ENCODE results near the gene NHSL2. TPM values are rescaled to one million over a fixed set of nuclear protein-coding genes. Genes with fewer than 3 reads are reported as not detected.

Gene NHSL2
- total RNA-seq, 1 experiment from 2014 or later = not detected

DNA sequence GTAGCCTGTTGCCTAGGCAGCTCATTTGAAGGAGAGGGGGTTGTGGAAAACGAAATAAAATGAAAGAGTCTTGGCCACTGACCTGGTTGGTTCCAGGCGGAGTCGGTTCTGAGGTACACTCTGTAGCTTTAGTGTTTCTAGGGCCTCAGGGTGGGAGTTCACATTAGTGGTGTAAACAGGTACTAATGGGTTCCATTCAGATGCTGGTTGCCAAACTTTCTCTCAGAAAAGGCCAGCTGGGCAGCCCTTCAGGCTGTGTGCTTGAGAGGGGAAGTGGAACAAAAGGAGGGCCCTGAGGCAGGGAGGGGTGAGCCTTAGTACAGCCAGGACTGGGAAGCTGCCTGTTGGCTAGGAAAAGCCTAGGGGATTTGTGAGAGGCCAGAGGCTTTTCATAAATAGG, 24.8 kb downstream of the NHSL2 start:
- no peaks in the 10 kb centered on the region for H3K36me3 ChIP-seq (ENCODE audit: low read depth)
- DNase-seq = no peak
- no peaks in the 10 kb centered on the region for H4K20me1 ChIP-seq (ENCODE audit: insufficient read depth)
- no peaks in the 10 kb centered on the region for H3K9me3 ChIP-seq (ENCODE audit: insufficient read depth, low read depth)
- no peaks in the 10 kb centered on the region for H3K9me2 ChIP-seq (ENCODE audit: insufficient read depth)
- H2AFZ ChIP-seq = no peak overlapping the region
- no peaks in the 10 kb centered on the region for H3K4me1 ChIP-seq (replicated peaks; ENCODE audit: insufficient read depth)
- intact Hi-C loops (cut with micrococcal nuclease; ENCODE audit: unreplicated experiment) = no loop called here
- H3F3A ChIP-seq (ENCODE audit: insufficient read depth, low read depth) = no peaks in the 10 kb centered on the region
- no peaks in the 10 kb centered on the region for H3K79me2 ChIP-seq (ENCODE audit: low read depth)
- no peak overlapping the region for H3K4me2 ChIP-seq
- ChIA-PET CTCF (no interaction called here), POLR2A (ENCODE audit: unreplicated experiment) (no interaction called here)
- H3K27me3 ChIP-seq (ENCODE audit: insufficient read depth, low read depth) = peaks cover 28% of the 10 kb centered on the region
- TF ChIP-seq, protein P1, sequence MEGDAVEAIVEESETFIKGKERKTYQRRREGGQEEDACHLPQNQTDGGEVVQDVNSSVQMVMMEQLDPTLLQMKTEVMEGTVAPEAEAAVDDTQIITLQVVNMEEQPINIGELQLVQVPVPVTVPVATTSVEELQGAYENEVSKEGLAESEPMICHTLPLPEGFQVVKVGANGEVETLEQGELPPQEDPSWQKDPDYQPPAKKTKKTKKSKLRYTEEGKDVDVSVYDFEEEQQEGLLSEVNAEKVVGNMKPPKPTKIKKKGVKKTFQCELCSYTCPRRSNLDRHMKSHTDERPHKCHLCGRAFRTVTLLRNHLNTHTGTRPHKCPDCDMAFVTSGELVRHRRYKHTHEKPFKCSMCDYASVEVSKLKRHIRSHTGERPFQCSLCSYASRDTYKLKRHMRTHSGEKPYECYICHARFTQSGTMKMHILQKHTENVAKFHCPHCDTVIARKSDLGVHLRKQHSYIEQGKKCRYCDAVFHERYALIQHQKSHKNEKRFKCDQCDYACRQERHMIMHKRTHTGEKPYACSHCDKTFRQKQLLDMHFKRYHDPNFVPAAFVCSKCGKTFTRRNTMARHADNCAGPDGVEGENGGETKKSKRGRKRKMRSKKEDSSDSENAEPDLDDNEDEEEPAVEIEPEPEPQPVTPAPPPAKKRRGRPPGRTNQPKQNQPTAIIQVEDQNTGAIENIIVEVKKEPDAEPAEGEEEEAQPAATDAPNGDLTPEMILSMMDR (conservative IDR thresholded peaks at IDR 0.05) = no peak
- TF ChIP-seq EZH2 (IDR thresholded peaks at IDR 0.05; ENCODE audit: low read depth) = no peak
- BruUV-seq (replicated peaks) = no TSS peak
- no peak overlapping the region for H3K4me3 ChIP-seq
- no peak overlapping the region for H3K27ac ChIP-seq

DNA sequence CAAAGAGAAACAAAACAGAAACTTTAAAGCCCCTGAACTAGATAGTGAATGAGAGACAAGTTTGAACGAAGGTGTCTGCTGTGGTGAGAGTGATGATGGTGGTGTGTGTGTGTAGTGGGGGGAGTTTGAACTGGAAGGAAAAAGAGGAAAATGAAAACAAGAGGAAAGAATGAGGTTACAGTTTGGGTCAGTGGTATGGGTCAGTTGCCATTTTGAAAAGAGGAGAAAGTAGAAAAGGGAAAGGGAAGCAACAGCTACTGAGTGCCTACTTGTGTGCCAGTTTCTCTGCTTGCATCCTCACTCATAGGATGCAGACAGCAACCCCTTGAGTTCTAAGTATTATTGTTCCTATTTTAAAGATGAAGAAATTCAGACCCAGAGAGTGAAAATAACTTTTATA, 26.0 kb downstream of the NHSL2 start:
- intact Hi-C loops (cut with micrococcal nuclease; ENCODE audit: unreplicated experiment) = no loop called here
- H3K9me3 ChIP-seq (ENCODE audit: insufficient read depth, low read depth) = no peaks in the 10 kb centered on the region
- no peak overlapping the region for H3K4me2 ChIP-seq
- no peaks in the 10 kb centered on the region for H3K79me2 ChIP-seq (ENCODE audit: low read depth)
- no peaks in the 10 kb centered on the region for H3F3A ChIP-seq (ENCODE audit: insufficient read depth, low read depth)
- H4K20me1 ChIP-seq (ENCODE audit: insufficient read depth) = no peaks in the 10 kb centered on the region
- CTCF ChIA-PET = no interaction called here
- no peaks in the 10 kb centered on the region for H3K9me2 ChIP-seq (ENCODE audit: insufficient read depth)
- DNase-seq = no peak
- H3K4me1 ChIP-seq (replicated peaks; ENCODE audit: insufficient read depth) = no peaks in the 10 kb centered on the region
- peaks cover 20% of the 10 kb centered on the region; the same call in 1 of the 2 replicates for H3K27me3 ChIP-seq (ENCODE audit: insufficient read depth, low read depth)
- TF ChIP-seq, protein P1 (conservative IDR thresholded peaks at IDR 0.05) = no peak
- no peak for TF ChIP-seq EZH2 (IDR thresholded peaks at IDR 0.05; ENCODE audit: low read depth)
- no peak overlapping the region for H3K4me3 ChIP-seq
- H2AFZ ChIP-seq = no peak overlapping the region
- no TSS peak for BruUV-seq (replicated peaks)
- no peaks in the 10 kb centered on the region for H3K36me3 ChIP-seq (ENCODE audit: low read depth)
- no peak overlapping the region for H3K27ac ChIP-seq
- POLR2A ChIA-PET (ENCODE audit: unreplicated experiment) = no interaction called here

DNA sequence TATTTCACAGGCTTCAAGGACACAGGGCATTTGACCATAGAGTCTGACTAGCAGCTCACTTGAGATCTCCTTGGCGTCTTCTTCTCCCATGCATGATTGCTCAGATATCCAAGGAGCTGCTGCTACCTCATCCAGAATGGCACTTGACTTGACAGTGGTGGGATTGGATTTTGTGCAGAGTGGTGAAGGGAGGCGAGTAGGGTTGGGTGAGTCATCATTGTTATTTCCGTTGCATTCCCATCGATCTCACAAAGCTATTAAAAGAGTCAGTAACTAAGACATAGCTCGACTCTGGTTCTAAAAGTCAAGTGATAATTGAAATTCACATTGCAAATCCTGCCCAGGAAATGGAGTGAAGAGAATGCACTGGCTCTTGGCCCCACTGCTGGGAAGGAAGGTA, 27.7 kb downstream of the NHSL2 start:
- no peaks in the 10 kb centered on the region for H4K20me1 ChIP-seq (ENCODE audit: insufficient read depth)
- no peaks in the 10 kb centered on the region for H3K9me2 ChIP-seq (ENCODE audit: insufficient read depth)
- intact Hi-C loops (cut with micrococcal nuclease; ENCODE audit: unreplicated experiment) = no loop called here
- no peaks in the 10 kb centered on the region for H3F3A ChIP-seq (ENCODE audit: insufficient read depth, low read depth)
- no peak overlapping the region for H2AFZ ChIP-seq
- TF ChIP-seq, protein P1 (conservative IDR thresholded peaks at IDR 0.05) = no peak
- no peak for TF ChIP-seq EZH2 (IDR thresholded peaks at IDR 0.05; ENCODE audit: low read depth)
- no peak for DNase-seq
- no peak overlapping the region for H3K4me3 ChIP-seq
- H3K27ac ChIP-seq = no peak overlapping the region
- H3K9me3 ChIP-seq (ENCODE audit: insufficient read depth, low read depth) = no peaks in the 10 kb centered on the region
- no TSS peak for BruUV-seq (replicated peaks)
- H3K27me3 ChIP-seq (ENCODE audit: insufficient read depth, low read depth) = peaks cover 12% of the 10 kb centered on the region; the same call in 1 of the 2 replicates
- H3K36me3 ChIP-seq (ENCODE audit: low read depth) = no peaks in the 10 kb centered on the region
- CTCF ChIA-PET = no interaction called here
- no peaks in the 10 kb centered on the region for H3K4me1 ChIP-seq (replicated peaks; ENCODE audit: insufficient read depth)
- POLR2A ChIA-PET (ENCODE audit: unreplicated experiment) = no interaction called here
- no peaks in the 10 kb centered on the region for H3K79me2 ChIP-seq (ENCODE audit: low read depth)
- no peak overlapping the region for H3K4me2 ChIP-seq

Measured in PC-9 (cell line).